HG03280 (cell line): Measurements from ENCODE around the gene CCDC102A.
A peak's percentile ranks its signal among the peaks of the same experiment; 100 is the strongest.

Experiments
- ATAC-seq: cut with Tn5 transposase; IDR thresholded peaks from one replicate; pipeline ENCODE4 v1.9.1; 2021; ENCODE audit warnings: mild to moderate bottlenecking, moderate library complexity; ENCODE audit not compliant: unreplicated experiment

CCDC102A gene

DNA sequence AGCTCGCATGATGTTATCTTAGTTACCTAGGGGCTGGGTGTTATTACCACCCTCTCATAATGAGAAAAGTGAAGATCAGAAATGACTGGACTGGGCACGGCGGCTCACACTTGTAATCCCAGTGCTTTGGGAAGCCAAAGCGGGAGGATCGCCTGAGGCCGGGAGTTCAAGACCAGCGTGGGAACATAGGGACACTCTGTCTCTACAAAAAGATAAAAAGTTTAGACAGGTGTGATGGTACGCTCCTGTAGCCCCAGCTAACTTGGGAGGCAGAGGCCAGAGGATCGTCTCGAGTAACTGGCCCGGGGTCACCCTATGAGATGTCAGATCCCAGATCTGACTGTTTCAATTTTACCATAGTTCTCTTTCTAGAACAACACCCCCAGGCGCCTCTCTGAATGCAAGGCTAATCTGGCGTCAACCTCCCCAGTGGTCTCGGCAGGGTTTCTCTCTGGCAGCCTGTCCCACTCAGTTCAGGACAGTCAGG is 1.9 kb upstream of the CCDC102A start:
- no peak for ATAC-seq

DNA sequence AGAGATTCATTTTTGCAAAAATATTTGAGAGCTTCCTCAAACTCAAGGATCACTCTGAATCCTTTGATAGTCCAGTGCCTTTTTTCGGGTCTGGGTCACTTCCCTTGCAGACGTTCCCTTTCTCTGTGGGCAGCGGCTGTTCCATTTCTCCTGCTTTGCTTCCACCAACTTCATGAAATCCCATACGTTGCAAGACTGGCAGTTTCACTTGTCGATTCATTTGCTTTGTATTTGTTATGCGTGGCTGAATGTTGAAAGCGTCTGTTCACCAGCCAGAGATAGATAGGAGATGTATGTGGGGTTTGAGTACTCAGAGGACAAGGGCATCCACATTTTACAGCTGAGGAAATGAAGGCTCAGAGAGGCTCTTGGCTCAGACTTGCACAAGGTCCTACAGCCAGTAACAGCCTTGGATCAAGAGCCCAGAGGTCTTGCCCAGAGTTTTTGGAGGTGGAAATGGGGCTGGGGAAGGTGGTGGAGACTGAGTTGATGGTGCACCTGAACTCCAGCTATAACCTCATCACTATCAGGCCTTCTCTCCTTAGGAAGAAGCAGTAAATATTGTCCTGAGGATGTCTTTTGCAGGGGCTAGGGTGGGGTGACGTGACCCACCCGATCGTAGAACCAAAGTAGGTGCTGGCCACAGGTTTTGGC is 1.3 kb upstream of the CCDC102A start:
- no peak for ATAC-seq

DNA sequence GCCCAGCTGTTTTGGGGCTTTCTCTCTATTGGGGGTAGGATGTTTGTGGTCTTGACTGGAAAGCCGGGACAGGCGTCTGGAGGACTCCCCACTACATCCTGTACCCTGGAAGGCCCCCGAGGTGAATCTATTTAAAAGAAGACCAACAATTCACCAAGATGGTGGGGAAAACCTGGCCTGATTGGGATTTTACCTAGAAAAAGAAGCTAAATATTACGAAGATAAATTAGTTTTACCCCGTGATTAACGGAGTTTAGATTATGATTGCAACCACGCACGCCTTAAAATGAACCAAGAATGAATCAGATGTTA is 779 bp upstream of the CCDC102A start:
- no peak for ATAC-seq

DNA sequence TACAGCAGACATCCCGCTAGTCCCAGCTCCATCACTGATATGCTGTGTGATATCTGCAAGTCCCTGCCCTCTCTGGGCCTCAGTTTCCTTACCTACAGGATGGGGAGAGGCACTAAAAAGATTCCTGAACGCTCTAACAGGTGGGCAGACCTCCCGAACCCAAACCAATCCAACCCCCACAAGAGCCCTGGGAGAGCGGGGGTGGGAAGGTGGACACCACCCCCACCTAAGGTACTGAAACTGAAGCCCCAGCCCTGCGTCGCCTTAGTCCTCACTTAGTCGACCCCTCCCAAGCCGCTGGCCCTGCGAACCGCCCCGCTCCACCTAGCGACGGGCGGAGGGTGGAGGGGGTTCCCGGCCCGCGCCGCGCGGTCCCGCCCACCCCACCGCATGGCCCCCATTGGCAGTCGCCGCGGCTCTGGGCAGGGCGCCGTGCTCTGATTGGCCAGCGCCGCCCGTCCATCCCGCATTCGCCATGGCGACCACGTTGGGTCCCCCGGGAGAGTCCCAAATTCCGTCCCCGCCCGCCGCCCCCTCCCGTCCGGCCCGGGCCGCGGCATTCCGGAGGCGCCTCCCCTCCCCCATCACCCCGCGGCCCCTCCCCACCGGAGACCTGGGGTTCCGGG is 578 bp downstream of the CCDC102A start:
- peak; percentile 69 for ATAC-seq

DNA sequence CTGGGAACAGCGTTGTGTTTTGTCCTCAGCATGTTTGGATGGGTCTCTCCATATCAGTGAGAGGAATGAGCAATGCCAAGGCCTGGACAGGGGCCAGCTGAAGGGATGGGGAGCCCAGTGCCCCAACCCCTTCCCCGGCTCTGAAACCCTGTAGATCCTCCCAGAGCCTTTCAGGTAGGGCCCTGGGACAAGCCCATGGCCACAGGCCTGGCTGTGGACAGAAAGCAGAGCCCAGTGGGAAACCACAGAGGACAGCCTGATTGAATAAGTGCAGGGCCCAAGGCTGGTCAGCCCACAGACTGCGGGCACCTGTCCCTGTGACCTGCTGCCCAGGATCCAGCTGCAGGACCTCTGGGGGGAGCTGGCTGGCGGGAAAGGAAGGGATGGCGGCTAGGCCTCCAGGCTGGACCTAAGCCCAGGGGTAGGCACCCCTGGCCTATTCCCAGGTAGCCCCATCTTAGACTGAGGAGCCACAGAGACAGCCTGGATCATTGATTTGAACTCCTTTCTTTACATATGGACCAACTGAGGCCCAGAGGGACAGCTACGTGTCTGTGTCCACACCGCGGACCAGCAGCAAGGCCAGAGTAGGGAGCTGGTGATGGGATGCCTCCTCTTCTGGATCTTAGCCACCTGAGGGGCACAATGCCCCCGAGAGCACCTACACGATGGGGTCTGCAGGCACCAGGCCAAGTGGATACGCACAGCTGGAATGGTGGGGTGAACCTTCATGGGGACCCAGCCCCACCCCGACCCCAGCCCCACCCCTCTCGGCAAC is 1.3 kb downstream of the CCDC102A start:
- no peak for ATAC-seq

DNA sequence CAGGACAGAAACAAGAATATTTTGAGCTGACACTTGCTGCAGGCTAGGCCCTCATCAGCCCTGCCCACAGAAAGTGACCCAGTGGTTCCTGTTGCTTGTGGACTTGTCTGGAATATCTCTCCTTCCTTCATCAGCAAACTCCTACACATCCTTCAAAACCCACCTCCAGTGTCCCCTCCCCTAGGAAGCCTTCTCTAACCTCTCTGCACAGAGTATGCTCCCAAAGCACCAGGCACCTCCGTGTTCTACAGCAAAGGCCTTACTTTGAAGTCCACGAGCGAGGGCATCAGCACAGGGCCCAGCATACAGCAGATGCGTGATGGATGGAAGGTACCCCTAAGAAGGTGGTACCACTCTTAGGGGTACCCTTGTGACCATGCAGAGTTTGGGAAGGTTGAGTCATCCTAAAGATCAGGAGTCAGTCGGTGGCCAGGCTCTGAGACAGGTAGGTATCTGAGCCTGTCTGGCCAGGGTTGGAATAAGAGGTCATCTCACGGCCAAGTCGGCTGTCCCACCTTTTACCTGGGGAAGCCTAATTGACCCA is 2.0 kb downstream of the CCDC102A start:
- no peak for ATAC-seq

DNA sequence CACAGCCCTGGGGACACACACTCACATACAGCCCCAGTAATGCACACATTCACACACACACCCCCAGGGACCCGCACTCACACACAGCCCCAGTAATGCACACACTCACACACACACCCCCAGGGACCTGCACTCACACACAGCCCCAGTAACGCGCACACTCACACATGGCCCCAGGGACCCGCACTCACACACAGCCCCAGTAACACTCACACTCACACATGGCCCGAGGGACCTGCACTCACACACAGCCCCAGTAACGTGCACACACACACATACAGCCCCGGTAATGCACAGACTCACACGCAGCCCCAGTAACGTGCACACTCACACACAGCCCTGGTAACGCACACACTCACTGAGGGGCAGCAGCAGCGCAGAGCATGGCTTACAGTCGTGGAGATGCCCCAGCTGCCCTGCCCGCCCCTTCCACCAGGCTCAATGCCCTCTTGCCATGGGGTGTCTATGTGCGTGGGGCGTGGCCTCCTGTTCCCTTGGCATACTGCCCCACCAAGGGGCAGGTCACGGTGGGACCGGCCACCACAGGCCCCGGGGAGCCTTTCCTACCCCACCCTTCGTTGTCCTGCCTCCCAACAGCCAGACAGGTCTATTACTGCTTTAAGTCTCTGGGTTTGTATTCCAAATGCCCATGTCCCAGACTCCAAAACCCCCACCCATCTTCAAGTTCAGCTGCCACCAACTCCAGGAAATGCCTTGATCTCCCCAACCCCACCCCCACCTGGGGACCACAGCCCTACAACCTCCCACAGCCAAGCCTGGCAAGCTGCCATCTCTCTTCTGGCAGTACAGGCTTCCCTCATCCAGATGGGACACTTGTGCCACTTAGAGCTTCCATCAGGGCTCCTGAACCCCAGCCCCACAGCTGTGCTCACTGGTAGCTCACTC is 2.7 kb downstream of the CCDC102A start:
- ATAC-seq = no peak

DNA sequence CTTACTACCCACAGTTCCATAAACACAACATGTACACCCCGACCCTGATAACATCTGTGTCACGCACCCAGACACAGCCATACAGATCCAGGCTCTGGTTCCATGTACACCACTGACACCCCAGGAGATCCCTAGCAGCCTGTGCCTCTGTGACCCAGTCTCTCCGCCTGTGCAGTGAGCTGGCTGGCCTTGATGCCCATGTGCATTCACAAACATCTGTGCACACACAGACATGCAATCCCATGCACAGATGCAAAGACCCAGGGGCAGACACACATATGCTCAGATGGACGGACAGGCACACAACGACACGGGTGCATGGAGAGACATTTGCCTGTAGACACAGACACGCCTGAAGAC is 4.1 kb downstream of the CCDC102A start:
- no peak for ATAC-seq

DNA sequence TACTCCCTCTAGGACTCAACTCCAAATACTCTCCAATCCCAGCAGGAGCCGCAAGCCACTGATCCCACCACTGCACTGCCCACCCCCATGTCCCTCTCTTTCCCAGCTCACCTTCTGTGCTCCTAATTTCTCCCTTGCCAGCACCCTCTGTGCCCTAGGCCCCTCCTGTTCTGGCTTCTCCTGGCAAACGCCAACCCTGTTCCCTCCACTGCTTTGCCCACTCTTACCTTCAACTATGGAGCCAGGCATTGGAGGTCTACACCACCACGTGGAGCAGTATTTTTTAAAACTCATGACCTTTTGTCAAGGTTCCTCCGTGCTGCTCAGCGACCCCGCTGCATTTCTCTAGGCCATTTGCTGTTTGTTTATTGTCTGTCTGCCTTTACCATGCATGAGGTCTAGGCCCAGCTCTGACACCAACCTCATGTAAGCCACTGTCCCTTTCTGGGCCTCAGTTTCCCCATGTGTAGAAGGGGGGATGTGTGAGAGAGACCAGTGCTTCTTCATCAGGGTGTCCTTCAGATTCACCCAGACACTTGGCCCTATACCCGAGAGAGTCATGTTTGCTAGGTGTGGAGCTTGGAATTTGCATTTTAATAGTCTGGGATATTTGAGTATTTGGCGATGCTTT is 4.6 kb downstream of the CCDC102A start:
- ATAC-seq = no peak

DNA sequence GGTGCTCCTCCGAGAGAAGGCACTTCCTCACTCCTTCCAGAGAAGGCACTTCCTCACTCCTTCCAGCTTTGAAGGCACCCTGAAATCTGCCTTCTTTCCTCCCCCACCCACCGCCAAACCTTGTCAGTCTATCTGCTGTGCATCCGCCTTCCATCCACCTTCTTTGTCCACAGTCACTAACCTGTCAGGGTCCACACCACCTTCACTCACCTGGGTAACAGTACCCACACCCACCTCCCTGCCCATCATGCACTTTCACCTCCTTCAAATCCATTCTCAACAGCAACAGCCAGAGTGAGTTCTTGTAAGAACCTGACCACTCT is 5.2 kb downstream of the CCDC102A start:
- no peak for ATAC-seq

DNA sequence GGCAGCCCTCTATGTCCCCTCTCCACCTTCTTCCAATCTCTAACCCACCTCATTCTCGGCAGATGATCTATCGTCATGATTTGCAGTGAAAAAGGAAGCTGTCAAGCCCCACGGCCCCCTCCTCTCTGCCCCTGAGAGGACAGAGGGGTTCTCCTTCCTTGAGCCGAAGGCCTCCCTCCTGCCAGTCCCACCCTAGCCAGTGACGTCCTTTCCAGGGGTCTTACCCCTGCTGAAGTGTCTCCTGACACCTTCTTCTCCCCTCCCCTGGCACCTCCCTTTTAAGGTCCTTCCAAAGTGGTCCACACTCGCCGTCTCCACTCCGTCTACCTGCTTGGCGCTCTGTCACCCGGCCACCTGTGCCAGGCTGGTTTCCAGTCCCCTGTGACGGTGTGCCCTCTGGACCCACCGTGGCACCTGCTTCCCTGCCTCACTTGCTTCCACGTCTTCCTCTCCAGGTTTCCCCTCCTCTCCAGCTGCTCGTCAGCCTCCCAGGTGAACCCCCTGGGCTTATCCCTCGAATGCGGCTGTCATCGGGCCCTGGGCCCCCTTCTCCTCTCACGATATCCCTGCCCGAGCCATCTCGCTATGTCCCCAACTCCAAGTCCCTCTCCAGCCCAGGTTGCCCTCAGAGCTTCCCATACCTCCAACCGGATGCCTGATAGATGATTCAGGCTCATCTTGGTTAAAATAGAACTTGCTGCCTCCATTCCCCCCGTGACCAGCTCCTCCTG is 5.7 kb downstream of the CCDC102A start:
- no peak for ATAC-seq

DNA sequence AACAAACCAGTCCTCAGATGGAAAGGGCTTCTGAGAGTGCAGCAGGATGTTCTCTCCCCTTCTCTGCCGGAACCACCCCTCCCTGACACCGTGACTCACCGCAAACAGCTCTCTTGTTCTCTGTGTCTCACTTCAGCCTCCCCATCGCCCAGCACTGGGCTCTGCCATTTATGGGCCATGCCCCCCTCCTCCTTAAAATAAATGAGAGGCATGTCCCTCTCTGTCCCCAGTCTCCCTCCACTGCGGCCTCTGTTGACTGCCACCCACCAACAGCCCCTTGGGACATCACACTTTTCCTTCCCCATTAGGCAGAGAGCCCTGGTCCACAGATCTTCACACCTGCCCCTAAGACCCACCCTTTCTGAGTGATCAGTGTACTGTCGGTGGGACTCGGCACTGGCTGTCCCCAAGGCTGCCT is 6.3 kb downstream of the CCDC102A start:
- no peak for ATAC-seq

DNA sequence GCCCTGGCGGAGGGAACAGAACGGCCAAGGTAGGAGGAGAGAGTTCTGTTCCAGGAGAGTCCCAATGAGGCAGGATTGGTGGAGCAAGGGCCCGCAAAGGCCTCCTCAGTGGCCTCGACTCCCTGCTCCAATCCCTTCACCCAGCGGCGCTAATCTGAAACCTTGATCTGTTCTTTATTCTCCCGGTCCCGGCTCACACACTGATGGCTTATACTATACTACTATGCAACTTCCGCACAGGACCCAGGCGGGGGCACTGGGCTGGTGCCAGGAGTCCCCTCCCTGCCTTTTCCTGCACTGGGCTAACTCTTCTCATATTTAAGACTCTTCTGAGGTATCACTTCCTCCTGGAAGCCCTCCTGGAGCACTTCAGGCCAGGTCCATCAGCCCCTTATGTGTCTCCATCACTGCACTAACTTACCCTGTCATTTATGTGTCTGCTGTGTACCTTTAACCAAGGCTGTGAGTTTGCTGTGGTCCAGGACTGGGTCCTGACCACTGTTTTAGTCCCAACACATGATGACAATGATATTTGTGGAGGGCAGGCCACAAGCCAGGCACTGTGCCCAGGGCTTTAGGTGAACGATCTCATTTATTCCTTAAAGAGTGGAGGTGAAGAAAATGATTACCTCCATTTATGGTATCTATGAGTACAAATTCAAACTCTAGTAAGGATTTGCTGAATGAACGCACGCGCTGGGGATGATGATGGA is 6.8 kb downstream of the CCDC102A start:
- no peak for ATAC-seq

DNA sequence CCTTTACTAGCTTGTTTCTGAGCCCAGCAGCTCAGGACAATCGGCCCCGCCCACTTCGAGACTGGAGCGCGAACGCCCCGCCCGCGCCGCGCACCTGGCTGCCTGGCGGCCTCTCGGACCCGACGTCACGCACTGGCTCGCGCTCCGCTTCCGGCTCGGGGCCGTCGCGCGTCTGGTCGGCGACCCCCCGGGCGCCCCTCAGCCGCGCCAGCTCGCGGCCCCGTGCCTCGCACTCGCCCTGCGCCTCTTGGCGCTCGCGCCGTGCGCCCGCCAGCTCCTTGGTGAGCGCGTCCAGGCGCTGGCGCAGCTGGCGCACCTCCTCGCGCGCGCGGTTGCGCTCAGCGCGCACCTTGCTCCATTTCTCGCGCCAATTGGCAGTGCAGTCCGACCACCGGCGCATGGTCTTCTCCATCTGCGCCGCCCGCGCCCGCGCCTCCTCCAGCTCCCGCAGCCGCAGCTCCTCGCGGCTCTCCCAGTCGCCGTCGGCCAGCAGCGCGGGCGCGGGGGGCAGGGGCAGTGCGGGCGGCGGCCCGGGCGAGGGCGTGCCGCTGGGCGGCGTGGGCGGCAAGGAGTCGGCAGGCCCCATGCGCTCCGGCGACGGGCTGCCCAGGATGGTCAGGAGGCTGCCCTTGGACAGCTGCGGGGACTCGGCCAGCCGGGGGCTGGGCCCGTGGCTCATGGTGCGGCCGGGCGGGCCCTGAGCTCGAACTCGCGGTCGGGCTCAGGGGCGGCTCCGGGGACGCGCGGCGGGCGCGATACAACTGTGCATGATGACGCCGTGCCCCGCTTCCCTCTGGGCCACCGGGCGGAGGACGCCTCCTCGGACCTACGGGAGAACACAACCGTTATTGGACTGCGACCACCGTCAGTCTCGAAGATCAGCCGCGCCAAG is 7.6 kb downstream of the CCDC102A start:
- no peak for ATAC-seq

DNA sequence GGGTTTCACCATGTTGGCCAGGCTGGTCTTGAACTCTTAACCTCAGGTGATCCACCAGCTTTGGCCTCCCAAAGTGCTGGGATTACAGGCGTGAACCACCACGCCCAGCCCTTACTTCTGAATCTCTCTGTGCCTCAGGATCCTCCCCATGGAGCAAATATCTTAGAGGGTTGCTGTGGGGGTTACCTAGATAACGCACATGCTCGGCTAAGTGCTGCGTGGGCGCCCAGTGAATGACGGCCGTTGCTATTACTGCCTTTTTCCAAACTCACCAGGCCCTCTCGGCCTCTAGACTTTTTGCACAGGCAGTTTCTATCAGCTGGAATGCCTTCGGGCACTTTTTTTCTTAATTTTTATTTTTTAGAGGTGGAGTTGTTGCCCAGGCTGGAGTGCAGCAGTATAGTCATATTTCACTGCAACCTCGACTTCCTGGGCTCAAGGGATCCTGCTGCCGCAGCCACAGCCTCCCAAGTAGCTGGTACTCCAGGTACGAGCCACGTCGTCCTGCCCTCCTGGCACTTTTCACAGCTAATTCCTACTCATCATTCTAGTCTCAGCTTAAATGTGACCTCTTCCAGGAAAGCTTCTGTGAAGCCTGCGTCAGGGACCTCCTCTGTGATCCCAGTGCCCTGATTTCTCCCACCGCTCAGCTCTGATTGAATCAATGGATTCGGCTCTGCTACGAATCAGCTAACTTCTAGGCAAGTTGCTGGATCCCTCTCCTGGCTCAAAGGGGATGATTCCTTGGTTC is 8.6 kb downstream of the CCDC102A start:
- no peak for ATAC-seq

DNA sequence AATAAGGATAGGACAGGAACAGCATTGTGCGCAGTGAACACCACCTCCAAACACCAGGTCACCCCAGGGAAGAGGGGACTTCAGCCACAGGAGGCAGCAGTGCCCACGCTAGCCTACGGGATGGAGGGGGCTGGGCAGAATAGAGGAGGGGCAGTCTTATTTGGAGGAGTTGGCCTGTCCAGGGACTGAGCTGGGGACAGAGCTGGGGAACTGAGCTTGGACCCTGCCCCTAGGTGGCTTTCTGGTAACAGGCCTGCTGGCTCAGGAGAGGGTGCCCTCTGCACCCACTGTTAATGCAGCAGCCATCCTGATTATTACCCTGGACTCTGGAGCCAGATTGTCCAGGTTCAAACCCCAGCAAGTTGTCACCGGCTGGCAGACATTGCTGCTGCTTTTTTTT is 9.3 kb downstream of the CCDC102A start:
- no peak for ATAC-seq

DNA sequence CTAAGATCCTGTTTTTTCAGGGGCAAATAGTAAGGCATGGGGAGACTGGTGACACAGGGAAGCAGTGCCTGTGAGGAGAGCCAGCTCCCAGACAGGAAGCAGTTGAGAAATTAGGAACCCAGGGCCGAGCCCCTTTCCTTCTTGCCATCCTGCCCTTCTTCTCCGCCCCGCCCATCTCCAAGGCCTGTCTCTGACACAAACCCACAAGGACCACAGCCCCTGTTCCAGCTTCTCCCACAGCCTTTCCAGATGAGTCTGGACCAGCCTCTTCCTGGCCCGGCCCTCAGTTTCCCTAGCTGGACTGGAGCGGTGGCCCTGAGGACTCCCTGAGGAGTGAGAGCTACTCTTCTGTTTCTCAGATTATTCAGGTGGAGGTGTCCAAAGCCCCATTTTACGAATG is 9.9 kb downstream of the CCDC102A start:
- ATAC-seq = no peak

DNA sequence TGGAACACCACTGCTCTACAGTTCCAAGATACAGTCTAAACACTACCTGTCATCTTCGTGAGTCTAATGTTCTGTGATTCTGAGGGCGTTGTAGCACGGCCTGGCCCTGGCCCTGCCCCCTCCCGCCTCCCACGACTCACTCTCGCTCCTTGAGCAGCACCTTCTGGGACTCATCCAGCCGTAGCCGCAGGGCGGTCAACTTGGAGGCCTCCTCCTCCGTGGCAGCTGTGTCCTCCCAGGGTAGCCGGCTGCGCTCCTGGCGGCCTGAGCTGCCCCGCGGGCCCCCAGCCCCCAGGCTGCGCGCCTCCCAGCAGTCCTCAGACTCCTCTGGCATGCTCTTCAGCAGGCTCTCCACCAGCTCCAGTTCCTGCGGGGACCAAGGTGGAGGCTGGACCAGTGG is 10.6 kb downstream of the CCDC102A start:
- ATAC-seq = no peak
